ENCODE data around the gene CMPK2. TPM values are rescaled to one million over a fixed set of nuclear protein-coding genes. Genes with fewer than 3 reads are reported as not detected.

The CMPK2 gene
- total RNA-seq, 1 experiment from 2014 or later: 5.0 TPM

DNA sequence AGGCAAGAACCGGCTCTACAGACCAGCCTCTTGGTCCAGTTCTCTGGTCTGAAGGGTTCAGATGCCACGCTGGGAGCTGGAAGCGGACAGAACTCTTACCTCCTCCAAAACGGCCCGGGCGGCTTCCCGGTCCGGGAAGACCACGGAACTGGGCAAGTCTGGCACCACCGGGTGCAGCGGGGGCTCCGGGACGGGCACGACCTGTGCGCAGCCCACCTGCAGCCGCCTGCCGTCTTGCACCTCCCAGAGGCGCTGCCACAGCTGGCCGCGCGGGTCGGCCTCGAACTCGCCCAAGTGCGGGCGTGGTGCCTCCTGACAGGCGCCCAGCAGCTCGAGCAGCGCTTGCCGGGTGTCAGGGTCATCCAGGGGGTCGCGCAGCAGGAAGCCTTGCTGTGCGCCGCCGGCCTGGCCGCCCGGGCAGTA, 773 bp downstream of the CMPK2 start:
- ATAC-seq (peak; percentile 5), DNase-seq (no peak)
- Histone ChIP-seq H3K9me2 (replicated peaks; ENCODE audit: low read length) (no peaks in the 10 kb centered on the region), H3K4me2 (ENCODE audit: low read length) (peak overlapping the region; percentile 98), H3K9me3 (ENCODE audit: low read length) (no peaks in the 10 kb centered on the region), H3K36me3 (ENCODE audit: low read depth, low read length) (no peaks in the 10 kb centered on the region), H3K9ac (ENCODE audit: low read length) (peak overlapping the region; percentile 77; the same call in 1 of the 2 replicates), H3K79me2 (ENCODE audit: low read length) (no peaks in the 10 kb centered on the region), H4K20me1 (ENCODE audit: low read length) (no peaks in the 10 kb centered on the region), H2AFZ (ENCODE audit: low read length) (peak overlapping the region; percentile 94), H3K4me1 (ENCODE audit: insufficient read depth, low read length) (peaks cover 13% of the 10 kb centered on the region), H3K27ac (ENCODE audit: low read length) (no peak overlapping the region), H3K4me3 (ENCODE audit: low read length) (peak overlapping the region; percentile 76), H3K27me3 (ENCODE audit: low read length) (0 out of 2 replicates have a peak, but pooled peaks cover 3% of the 10 kb centered on the region), H3F3A (ENCODE audit: low read length, unreplicated experiment) (no peaks in the 10 kb centered on the region)
- POLR2A ChIA-PET (ENCODE audit: unreplicated experiment): no interaction called here
- CTCF ChIA-PET: interaction anchor here (1.2 kb wide), 1 partner anchor 9 kb away, joined by 3 read pairs; no protein-coding TSS in a partner anchor
- intact Hi-C loops (cut with micrococcal nuclease): no loop called here
- TF ChIP-seq, protein P1, sequence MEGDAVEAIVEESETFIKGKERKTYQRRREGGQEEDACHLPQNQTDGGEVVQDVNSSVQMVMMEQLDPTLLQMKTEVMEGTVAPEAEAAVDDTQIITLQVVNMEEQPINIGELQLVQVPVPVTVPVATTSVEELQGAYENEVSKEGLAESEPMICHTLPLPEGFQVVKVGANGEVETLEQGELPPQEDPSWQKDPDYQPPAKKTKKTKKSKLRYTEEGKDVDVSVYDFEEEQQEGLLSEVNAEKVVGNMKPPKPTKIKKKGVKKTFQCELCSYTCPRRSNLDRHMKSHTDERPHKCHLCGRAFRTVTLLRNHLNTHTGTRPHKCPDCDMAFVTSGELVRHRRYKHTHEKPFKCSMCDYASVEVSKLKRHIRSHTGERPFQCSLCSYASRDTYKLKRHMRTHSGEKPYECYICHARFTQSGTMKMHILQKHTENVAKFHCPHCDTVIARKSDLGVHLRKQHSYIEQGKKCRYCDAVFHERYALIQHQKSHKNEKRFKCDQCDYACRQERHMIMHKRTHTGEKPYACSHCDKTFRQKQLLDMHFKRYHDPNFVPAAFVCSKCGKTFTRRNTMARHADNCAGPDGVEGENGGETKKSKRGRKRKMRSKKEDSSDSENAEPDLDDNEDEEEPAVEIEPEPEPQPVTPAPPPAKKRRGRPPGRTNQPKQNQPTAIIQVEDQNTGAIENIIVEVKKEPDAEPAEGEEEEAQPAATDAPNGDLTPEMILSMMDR (conservative IDR thresholded peaks at IDR 0.05; ENCODE audit: low read depth, low read length): no peak
- no peak for TF ChIP-seq EZH2 (IDR thresholded peaks at IDR 0.05; ENCODE audit: low read length, unreplicated experiment)
- no TSS peak for BruUV-seq (replicated peaks)

- no peaks in the 10 kb centered on the region for H4K20me1 ChIP-seq (ENCODE audit: low read length)
- 0 out of 2 replicates have a peak overlapping the region, but pooled peaks have one; percentile 76 for H3K4me3 ChIP-seq (ENCODE audit: low read length)
- H3K4me1 ChIP-seq (ENCODE audit: insufficient read depth, low read length): peaks cover 13% of the 10 kb centered on the region
- H3K4me2 ChIP-seq (ENCODE audit: low read length): peak overlapping the region; percentile 98
- POLR2A ChIA-PET (ENCODE audit: unreplicated experiment): no interaction called here
- no peaks in the 10 kb centered on the region for H3K9me3 ChIP-seq (ENCODE audit: low read length)
- no peaks in the 10 kb centered on the region for H3K9me2 ChIP-seq (replicated peaks; ENCODE audit: low read length)
- no peaks in the 10 kb centered on the region for H3K79me2 ChIP-seq (ENCODE audit: low read length)
- no peaks in the 10 kb centered on the region for H3F3A ChIP-seq (ENCODE audit: low read length, unreplicated experiment)
- no peak overlapping the region for H3K9ac ChIP-seq (ENCODE audit: low read length)
- TF ChIP-seq EZH2phosphoT487 (IDR thresholded peaks at IDR 0.05; ENCODE audit: borderline replicate concordance, low read length): no peak
- TF ChIP-seq EZH2 (IDR thresholded peaks at IDR 0.05; ENCODE audit: low read length, unreplicated experiment): no peak
- TF ChIP-seq, protein P1 (conservative IDR thresholded peaks at IDR 0.05; ENCODE audit: low read depth, low read length): no peak
- CTCF ChIA-PET: no interaction called here
- ATAC-seq (no peak), DNase-seq (no peak)
- H3K36me3 ChIP-seq (ENCODE audit: low read depth, low read length): no peaks in the 10 kb centered on the region
- intact Hi-C loops (cut with micrococcal nuclease): no loop called here
- 0 out of 2 replicates have a peak, but pooled peaks cover 3% of the 10 kb centered on the region for H3K27me3 ChIP-seq (ENCODE audit: low read length)
- TSS peak; percentile 57 for BruUV-seq (replicated peaks)
- H2AFZ ChIP-seq (ENCODE audit: low read length): peak overlapping the region; percentile 94; the same call in 1 of the 2 replicates
- no peak overlapping the region for H3K27ac ChIP-seq (ENCODE audit: low read length)
Measured at GRCh38 chr2:6864231-6864754, 1.4 kb downstream of the CMPK2 start.

- intact Hi-C loops (cut with micrococcal nuclease): no loop called here
Measured at GRCh38 chr2:6863792-6864191, 1.9 kb downstream of the CMPK2 start.

More at GRCh38 chr2:6863792-6864191, 1.9 kb downstream of the CMPK2 start:
- H3K9me2 ChIP-seq (replicated peaks; ENCODE audit: low read length): no peaks in the 10 kb centered on the region
- DNase-seq (no peak), ATAC-seq (no peak)
- H3F3A ChIP-seq (ENCODE audit: low read length, unreplicated experiment): no peaks in the 10 kb centered on the region
- H4K20me1 ChIP-seq (ENCODE audit: low read length): no peaks in the 10 kb centered on the region
- no peaks in the 10 kb centered on the region for H3K9me3 ChIP-seq (ENCODE audit: low read length)
- H3K27me3 ChIP-seq (ENCODE audit: low read length): 0 out of 2 replicates have a peak, but pooled peaks cover 3% of the 10 kb centered on the region
- ChIA-PET POLR2A (ENCODE audit: unreplicated experiment) (no interaction called here), CTCF (no interaction called here)
- no peaks in the 10 kb centered on the region for H3K36me3 ChIP-seq (ENCODE audit: low read depth, low read length)
- BruUV-seq (replicated peaks): no TSS peak
- peaks cover 13% of the 10 kb centered on the region for H3K4me1 ChIP-seq (ENCODE audit: insufficient read depth, low read length)
- no peak for TF ChIP-seq EZH2phosphoT487 (IDR thresholded peaks at IDR 0.05; ENCODE audit: borderline replicate concordance, low read length)
- TF ChIP-seq EZH2 (IDR thresholded peaks at IDR 0.05; ENCODE audit: low read length, unreplicated experiment): no peak
- TF ChIP-seq, protein P1 (conservative IDR thresholded peaks at IDR 0.05; ENCODE audit: low read depth, low read length): no peak
- H3K79me2 ChIP-seq (ENCODE audit: low read length): no peaks in the 10 kb centered on the region
- no peak overlapping the region for H3K9ac ChIP-seq (ENCODE audit: low read length)
- H3K4me3 ChIP-seq (ENCODE audit: low read length): no peak overlapping the region
- no peak overlapping the region for H3K4me2 ChIP-seq (ENCODE audit: low read length)
- H2AFZ ChIP-seq (ENCODE audit: low read length): no peak overlapping the region
- H3K27ac ChIP-seq (ENCODE audit: low read length): no peak overlapping the region
